Measurements from ENCODE around the gene ZEB2. TPM values are rescaled to one million over a fixed set of nuclear protein-coding genes. Genes with fewer than 3 reads are reported as not detected.

Gene ZEB2
- total RNA-seq, 4 donors from 2014 or later: 187 to 346 (median 266) TPM

- no peak for TF ChIP-seq CTCF (IDR thresholded peaks at IDR 0.05; ENCODE audit: low read depth)
Measured at GRCh38 chr2:144522176-144522896, 2.4 kb upstream of the ZEB2 start.

GRCh38 chr2:144521686-144522085 is 1.8 kb upstream of the ZEB2 start:
- no peak for TF ChIP-seq CTCF (IDR thresholded peaks at IDR 0.05; ENCODE audit: low read depth)

GRCh38 chr2:144520756-144521487 is 1.0 kb upstream of the ZEB2 start:
- no peak for TF ChIP-seq CTCF (IDR thresholded peaks at IDR 0.05; ENCODE audit: low read depth)

- no peak for TF ChIP-seq CTCF (IDR thresholded peaks at IDR 0.05; ENCODE audit: low read depth)
Measured at GRCh38 chr2:144519597-144519933, 354 bp downstream of the ZEB2 start.

- TF ChIP-seq CTCF (IDR thresholded peaks at IDR 0.05; ENCODE audit: low read depth): no peak
Measured at GRCh38 chr2:144518748-144519596, 947 bp downstream of the ZEB2 start.

GRCh38 chr2:144517866-144518747 is 1.8 kb downstream of the ZEB2 start:
- TF ChIP-seq CTCF (IDR thresholded peaks at IDR 0.05; ENCODE audit: low read depth): no peak

All from subcutaneous adipose tissue (tissue), 4 donors.